Prostate gland (tissue), 2 donors: ENCODE results near the gene OR2H1.

ENCODE experiments used
- POLR2A ChIP-seq: fragments of 450-650 bp; IDR thresholded peaks from one replicate; pipeline ENCODE4 v1.6.1; 2016; ENCODE audit warnings: antibody characterized with exemption, mild to moderate bottlenecking
- POLR2AphosphoS5 ChIP-seq: sonication (generic); formaldehyde crosslinking; IDR thresholded peaks from one replicate; pipeline ENCODE4 v1.6.1; 2017; ENCODE audit warnings: antibody characterized with exemption
- TF ChIP-seq, protein P1 (sequence below), 4 experiments: fragments of 200-600 bp in 2 of 4; fragments of 450-650 bp in 2 of 4; sonication (generic) in 2 of 4; IDR thresholded peaks; 1 replicate in 3 of 4; 2 replicates in 1 of 4; pipeline ENCODE4 v1.5.1; 2016 to 2019; ENCODE audit warnings: antibody characterized with exemption in 4 of 4, mild to moderate bottlenecking in 2 of 4, moderate library complexity in 2 of 4

DNA sequence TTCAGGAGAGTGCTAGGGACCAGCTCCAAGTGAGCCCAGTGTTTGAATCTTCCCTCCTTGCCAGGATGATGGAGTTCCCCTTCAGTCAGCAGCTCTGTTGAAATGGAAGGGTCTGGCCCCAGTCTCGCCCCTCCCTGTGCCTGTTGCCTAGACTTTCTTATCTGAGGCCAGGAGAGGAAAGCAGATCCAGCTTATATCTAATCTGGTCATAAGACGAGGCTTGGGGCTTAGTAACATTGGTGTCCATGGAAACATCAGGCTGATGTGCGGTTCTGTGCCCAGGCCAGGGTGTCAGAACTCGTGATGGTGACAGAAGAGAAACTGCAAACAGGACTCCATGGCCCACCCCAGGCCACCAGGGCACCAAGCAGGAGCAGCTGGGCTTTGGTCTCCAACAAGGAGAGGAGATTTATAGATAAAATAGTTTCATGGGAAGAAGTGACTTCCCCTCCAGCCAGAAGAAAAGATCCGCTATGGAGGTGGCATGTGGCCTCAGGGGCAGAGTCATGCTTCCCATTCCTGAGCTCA, 21.0 kb downstream of the OR2H1 start:
- TF ChIP-seq, protein P1, sequence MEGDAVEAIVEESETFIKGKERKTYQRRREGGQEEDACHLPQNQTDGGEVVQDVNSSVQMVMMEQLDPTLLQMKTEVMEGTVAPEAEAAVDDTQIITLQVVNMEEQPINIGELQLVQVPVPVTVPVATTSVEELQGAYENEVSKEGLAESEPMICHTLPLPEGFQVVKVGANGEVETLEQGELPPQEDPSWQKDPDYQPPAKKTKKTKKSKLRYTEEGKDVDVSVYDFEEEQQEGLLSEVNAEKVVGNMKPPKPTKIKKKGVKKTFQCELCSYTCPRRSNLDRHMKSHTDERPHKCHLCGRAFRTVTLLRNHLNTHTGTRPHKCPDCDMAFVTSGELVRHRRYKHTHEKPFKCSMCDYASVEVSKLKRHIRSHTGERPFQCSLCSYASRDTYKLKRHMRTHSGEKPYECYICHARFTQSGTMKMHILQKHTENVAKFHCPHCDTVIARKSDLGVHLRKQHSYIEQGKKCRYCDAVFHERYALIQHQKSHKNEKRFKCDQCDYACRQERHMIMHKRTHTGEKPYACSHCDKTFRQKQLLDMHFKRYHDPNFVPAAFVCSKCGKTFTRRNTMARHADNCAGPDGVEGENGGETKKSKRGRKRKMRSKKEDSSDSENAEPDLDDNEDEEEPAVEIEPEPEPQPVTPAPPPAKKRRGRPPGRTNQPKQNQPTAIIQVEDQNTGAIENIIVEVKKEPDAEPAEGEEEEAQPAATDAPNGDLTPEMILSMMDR (IDR thresholded peaks at IDR 0.05) = no peak
- no peak for TF ChIP-seq POLR2A
- no peak for TF ChIP-seq POLR2AphosphoS5
